ENCODE data around the gene USH1C. TPM values are rescaled to one million over a fixed set of nuclear protein-coding genes. Genes with fewer than 3 reads are reported as not detected.

USH1C gene
- total RNA-seq, 1 experiment from 2014 or later, result not detected

- H4K20me1 ChIP-seq (ENCODE audit: insufficient read depth, low read depth, low read length), result no peaks in the 10 kb centered on the region
- H3K4me2 ChIP-seq (ENCODE audit: low read depth, low read length, poor library complexity, severe bottlenecking), result no peak overlapping the region
- no peaks in the 10 kb centered on the region for H3K9me2 ChIP-seq (replicated peaks; ENCODE audit: insufficient read depth, low read length)
- H3K9ac ChIP-seq (ENCODE audit: low read length), result no peak overlapping the region
- no peak overlapping the region for H3K4me3 ChIP-seq (ENCODE audit: low read length)
- H3K9me3 ChIP-seq (ENCODE audit: low read length), result no peaks in the 10 kb centered on the region
- H3K4me1 ChIP-seq (ENCODE audit: low read length), result no peaks in the 10 kb centered on the region
- no peak overlapping the region for H2AFZ ChIP-seq (ENCODE audit: low read length)
- H3K27me3 ChIP-seq (ENCODE audit: low read length), result no peaks in the 10 kb centered on the region
- no peak overlapping the region for H3K27ac ChIP-seq (ENCODE audit: low read length)
- H3K79me2 ChIP-seq (ENCODE audit: low read length), result no peaks in the 10 kb centered on the region
- no peaks in the 10 kb centered on the region for H3K36me3 ChIP-seq (ENCODE audit: insufficient read depth, low read length)
- DNase-seq, result no peak
Observed at GRCh38 chr11:17581036-17581731, 37.0 kb upstream of the USH1C start.

GRCh38 chr11:17580271-17580670, 36.1 kb upstream of the USH1C start:
- no peak for DNase-seq
- no peak overlapping the region for H3K9ac ChIP-seq (ENCODE audit: low read length)
- no peak overlapping the region for H3K4me2 ChIP-seq (ENCODE audit: low read depth, low read length, poor library complexity, severe bottlenecking)

GRCh38 chr11:17579451-17579850, 35.2 kb upstream of the USH1C start:
- no peak overlapping the region for H3K27ac ChIP-seq (ENCODE audit: low read length)
- no peaks in the 10 kb centered on the region for H4K20me1 ChIP-seq (ENCODE audit: insufficient read depth, low read depth, low read length)
- DNase-seq, result no peak
- H3K9ac ChIP-seq (ENCODE audit: low read length), result no peak overlapping the region
- no peaks in the 10 kb centered on the region for H3K9me3 ChIP-seq (ENCODE audit: low read length)
- H3K79me2 ChIP-seq (ENCODE audit: low read length), result no peaks in the 10 kb centered on the region
- no peaks in the 10 kb centered on the region for H3K36me3 ChIP-seq (ENCODE audit: insufficient read depth, low read length)
- H3K4me2 ChIP-seq (ENCODE audit: low read depth, low read length, poor library complexity, severe bottlenecking), result no peak overlapping the region
- H3K9me2 ChIP-seq (replicated peaks; ENCODE audit: insufficient read depth, low read length), result no peaks in the 10 kb centered on the region
- no peak overlapping the region for H3K4me3 ChIP-seq (ENCODE audit: low read length)
- no peak overlapping the region for H2AFZ ChIP-seq (ENCODE audit: low read length)
- no peaks in the 10 kb centered on the region for H3K27me3 ChIP-seq (ENCODE audit: low read length)
- no peaks in the 10 kb centered on the region for H3K4me1 ChIP-seq (ENCODE audit: low read length)

More at GRCh38 chr11:17580271-17580670, 36.1 kb upstream of the USH1C start:
- Histone ChIP-seq H3K9me3 (ENCODE audit: low read length) (no peaks in the 10 kb centered on the region), H3K36me3 (ENCODE audit: insufficient read depth, low read length) (no peaks in the 10 kb centered on the region), H3K4me1 (ENCODE audit: low read length) (no peaks in the 10 kb centered on the region), H3K27me3 (ENCODE audit: low read length) (no peaks in the 10 kb centered on the region), H4K20me1 (ENCODE audit: insufficient read depth, low read depth, low read length) (no peaks in the 10 kb centered on the region), H3K4me3 (ENCODE audit: low read length) (no peak overlapping the region), H3K79me2 (ENCODE audit: low read length) (no peaks in the 10 kb centered on the region), H3K9me2 (replicated peaks; ENCODE audit: insufficient read depth, low read length) (no peaks in the 10 kb centered on the region), H2AFZ (ENCODE audit: low read length) (no peak overlapping the region), H3K27ac (ENCODE audit: low read length) (no peak overlapping the region)

- H3K9ac ChIP-seq (ENCODE audit: low read length), result no peak overlapping the region
- H2AFZ ChIP-seq (ENCODE audit: low read length), result no peak overlapping the region
- no peaks in the 10 kb centered on the region for H3K9me3 ChIP-seq (ENCODE audit: low read length)
- no peaks in the 10 kb centered on the region for H3K27me3 ChIP-seq (ENCODE audit: low read length)
- no peaks in the 10 kb centered on the region for H3K36me3 ChIP-seq (ENCODE audit: insufficient read depth, low read length)
- H3K9me2 ChIP-seq (replicated peaks; ENCODE audit: insufficient read depth, low read length), result no peaks in the 10 kb centered on the region
- no peak overlapping the region for H3K4me2 ChIP-seq (ENCODE audit: low read depth, low read length, poor library complexity, severe bottlenecking)
- H3K27ac ChIP-seq (ENCODE audit: low read length), result no peak overlapping the region
- no peaks in the 10 kb centered on the region for H4K20me1 ChIP-seq (ENCODE audit: insufficient read depth, low read depth, low read length)
- H3K4me3 ChIP-seq (ENCODE audit: low read length), result no peak overlapping the region
- H3K79me2 ChIP-seq (ENCODE audit: low read length), result no peaks in the 10 kb centered on the region
- H3K4me1 ChIP-seq (ENCODE audit: low read length), result no peaks in the 10 kb centered on the region
- DNase-seq, result no peak
Observed at GRCh38 chr11:17578958-17579357, 34.7 kb upstream of the USH1C start.

GRCh38 chr11:17578296-17578695, 34.1 kb upstream of the USH1C start:
- H3K9me2 ChIP-seq (replicated peaks; ENCODE audit: insufficient read depth, low read length), result no peaks in the 10 kb centered on the region
- no peaks in the 10 kb centered on the region for H3K79me2 ChIP-seq (ENCODE audit: low read length)

GRCh38 chr11:17575431-17576425, 31.5 kb upstream of the USH1C start:
- no peak overlapping the region for H3K4me2 ChIP-seq (ENCODE audit: low read depth, low read length, poor library complexity, severe bottlenecking)
- no peaks in the 10 kb centered on the region for H3K79me2 ChIP-seq (ENCODE audit: low read length)
- H3K9me3 ChIP-seq (ENCODE audit: low read length), result no peaks in the 10 kb centered on the region
- no peaks in the 10 kb centered on the region for H3K9me2 ChIP-seq (replicated peaks; ENCODE audit: insufficient read depth, low read length)
- no peak overlapping the region for H2AFZ ChIP-seq (ENCODE audit: low read length)
- H3K27me3 ChIP-seq (ENCODE audit: low read length), result no peaks in the 10 kb centered on the region
- H4K20me1 ChIP-seq (ENCODE audit: insufficient read depth, low read depth, low read length), result no peaks in the 10 kb centered on the region
- peaks cover 9% of the 10 kb centered on the region for H3K4me1 ChIP-seq (ENCODE audit: low read length)
- H3K9ac ChIP-seq (ENCODE audit: low read length), result no peak overlapping the region
- no peaks in the 10 kb centered on the region for H3K36me3 ChIP-seq (ENCODE audit: insufficient read depth, low read length)
- H3K27ac ChIP-seq (ENCODE audit: low read length), result no peak overlapping the region
- H3K4me3 ChIP-seq (ENCODE audit: low read length), result no peak overlapping the region
- no peak for DNase-seq

More at GRCh38 chr11:17578296-17578695, 34.1 kb upstream of the USH1C start:
- Histone ChIP-seq H3K27me3 (ENCODE audit: low read length) (no peaks in the 10 kb centered on the region), H3K4me2 (ENCODE audit: low read depth, low read length, poor library complexity, severe bottlenecking) (no peak overlapping the region), H3K9ac (ENCODE audit: low read length) (no peak overlapping the region), H2AFZ (ENCODE audit: low read length) (no peak overlapping the region), H3K4me3 (ENCODE audit: low read length) (no peak overlapping the region), H3K9me3 (ENCODE audit: low read length) (no peaks in the 10 kb centered on the region), H4K20me1 (ENCODE audit: insufficient read depth, low read depth, low read length) (no peaks in the 10 kb centered on the region), H3K27ac (ENCODE audit: low read length) (no peak overlapping the region), H3K36me3 (ENCODE audit: insufficient read depth, low read length) (no peaks in the 10 kb centered on the region), H3K4me1 (ENCODE audit: low read length) (no peaks in the 10 kb centered on the region)
- DNase-seq, result no peak

- Histone ChIP-seq H3K4me1 (ENCODE audit: low read length) (peaks cover 9% of the 10 kb centered on the region), H2AFZ (ENCODE audit: low read length) (no peak overlapping the region), H4K20me1 (ENCODE audit: insufficient read depth, low read depth, low read length) (no peaks in the 10 kb centered on the region), H3K4me3 (ENCODE audit: low read length) (no peak overlapping the region), H3K9me2 (replicated peaks; ENCODE audit: insufficient read depth, low read length) (no peaks in the 10 kb centered on the region), H3K27me3 (ENCODE audit: low read length) (no peaks in the 10 kb centered on the region), H3K36me3 (ENCODE audit: insufficient read depth, low read length) (no peaks in the 10 kb centered on the region), H3K4me2 (ENCODE audit: low read depth, low read length, poor library complexity, severe bottlenecking) (no peak overlapping the region), H3K9me3 (ENCODE audit: low read length) (no peaks in the 10 kb centered on the region), H3K79me2 (ENCODE audit: low read length) (no peaks in the 10 kb centered on the region), H3K9ac (ENCODE audit: low read length) (no peak overlapping the region), H3K27ac (ENCODE audit: low read length) (no peak overlapping the region)
- DNase-seq, result no peak
Observed at GRCh38 chr11:17574141-17575091, 30.2 kb upstream of the USH1C start.

Measured in Karpas-422 (cell line).